ENCODE data around the gene MESP1.

MESP1 gene

DNA sequence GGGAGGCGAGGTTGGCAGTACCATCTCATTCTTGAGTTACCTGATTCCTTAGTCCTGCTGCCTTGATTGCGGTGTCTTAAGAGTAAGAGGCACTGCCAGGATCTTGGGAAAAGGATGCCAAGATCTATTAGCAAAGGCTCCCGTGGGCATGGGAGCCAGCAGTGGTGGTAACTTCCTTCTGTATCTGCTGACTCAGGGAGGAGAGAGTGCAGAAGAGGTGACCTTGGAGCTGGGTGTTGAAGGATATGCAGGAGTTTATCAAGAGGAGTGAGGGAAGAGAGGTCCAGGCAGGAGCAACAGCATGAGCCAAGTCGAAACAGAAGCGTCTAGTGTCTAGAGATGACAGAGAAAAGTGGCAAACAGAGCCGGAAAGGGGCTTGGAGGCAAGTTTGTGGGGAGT, 29.6 kb upstream of the MESP1 start:
- no peak for DNase-seq

DNA sequence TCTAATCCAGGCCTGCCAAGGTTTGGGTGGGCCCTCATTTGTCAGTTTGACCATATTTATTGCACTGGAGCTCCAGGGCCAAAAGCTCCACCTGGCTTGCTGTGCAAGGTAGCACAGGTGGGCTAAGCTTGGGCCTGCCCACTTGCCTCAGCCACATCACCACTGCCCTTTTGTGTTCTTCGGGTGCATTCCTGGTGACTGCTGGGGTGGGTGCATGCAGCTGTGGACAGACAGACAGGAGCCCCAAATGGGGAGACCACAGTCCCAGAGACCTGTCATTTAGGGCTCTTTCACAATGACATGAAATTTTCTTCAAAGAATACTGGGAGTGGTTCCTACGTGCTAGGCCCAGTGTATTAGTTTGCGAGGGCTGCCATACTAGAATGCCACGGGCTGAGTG, 27.8 kb upstream of the MESP1 start:
- DNase-seq: no peak

DNA sequence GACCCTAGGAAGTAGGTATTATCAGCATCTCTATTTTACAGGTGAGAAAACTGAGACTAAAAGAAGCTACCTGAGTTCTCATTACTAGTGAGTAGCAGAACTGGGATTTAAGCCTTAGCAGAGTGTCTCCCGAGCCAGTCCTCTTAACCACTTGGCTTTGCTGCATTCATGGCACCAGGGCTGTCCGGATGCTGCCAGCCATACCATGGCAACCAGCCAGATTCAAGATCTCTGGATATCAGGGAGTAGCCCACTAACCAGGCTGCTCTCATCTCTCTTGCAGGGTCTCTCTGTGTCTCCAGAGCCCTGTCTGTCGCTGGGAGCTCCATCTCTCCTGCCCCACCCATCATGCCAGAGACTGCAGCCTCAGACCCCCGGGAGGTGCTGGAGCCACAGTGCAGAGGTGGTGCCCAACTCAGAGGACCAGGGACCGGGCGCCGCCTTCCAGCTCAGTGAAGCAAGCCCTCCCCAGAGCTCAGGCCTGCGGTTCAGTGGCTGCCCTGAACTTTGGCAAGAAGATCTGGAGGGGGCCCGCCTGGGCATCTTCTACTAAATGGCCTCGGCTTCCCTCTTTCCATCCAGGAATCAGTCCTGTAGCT, 26.8 kb upstream of the MESP1 start:
- DNase-seq: no peak

DNA sequence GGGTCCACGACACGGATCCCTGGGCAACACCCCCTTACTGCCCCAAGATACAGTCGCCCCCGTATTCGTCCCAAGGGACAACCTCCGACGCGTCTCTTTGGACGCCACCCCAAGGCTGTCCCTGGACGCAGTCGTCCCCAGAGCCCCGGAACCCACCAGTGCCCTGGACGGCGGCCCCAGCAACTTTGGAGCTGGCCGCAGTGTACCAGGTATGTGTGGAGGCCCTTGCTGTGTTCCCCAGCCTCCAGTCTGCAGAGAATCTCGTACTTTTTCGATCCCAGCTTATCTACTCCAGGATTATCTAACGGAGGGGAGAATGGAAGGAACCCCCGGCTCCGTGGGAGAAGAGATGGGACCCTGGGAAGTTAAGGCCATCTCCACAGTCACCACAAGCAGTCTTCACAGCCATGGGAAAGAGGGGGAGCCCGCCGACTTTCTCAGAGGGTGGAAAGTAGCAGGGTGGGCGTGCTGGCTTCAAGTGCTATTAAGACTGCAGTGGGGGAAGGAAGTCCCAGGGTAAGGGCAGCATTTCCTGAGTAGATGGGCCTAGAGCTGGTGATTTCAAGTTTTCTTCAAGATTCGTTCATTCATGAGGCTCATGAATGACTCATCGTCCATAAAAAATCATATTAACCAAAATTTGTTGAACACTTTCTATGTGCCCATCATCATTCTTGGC, 26.2 kb upstream of the MESP1 start:
- no peak for DNase-seq

DNA sequence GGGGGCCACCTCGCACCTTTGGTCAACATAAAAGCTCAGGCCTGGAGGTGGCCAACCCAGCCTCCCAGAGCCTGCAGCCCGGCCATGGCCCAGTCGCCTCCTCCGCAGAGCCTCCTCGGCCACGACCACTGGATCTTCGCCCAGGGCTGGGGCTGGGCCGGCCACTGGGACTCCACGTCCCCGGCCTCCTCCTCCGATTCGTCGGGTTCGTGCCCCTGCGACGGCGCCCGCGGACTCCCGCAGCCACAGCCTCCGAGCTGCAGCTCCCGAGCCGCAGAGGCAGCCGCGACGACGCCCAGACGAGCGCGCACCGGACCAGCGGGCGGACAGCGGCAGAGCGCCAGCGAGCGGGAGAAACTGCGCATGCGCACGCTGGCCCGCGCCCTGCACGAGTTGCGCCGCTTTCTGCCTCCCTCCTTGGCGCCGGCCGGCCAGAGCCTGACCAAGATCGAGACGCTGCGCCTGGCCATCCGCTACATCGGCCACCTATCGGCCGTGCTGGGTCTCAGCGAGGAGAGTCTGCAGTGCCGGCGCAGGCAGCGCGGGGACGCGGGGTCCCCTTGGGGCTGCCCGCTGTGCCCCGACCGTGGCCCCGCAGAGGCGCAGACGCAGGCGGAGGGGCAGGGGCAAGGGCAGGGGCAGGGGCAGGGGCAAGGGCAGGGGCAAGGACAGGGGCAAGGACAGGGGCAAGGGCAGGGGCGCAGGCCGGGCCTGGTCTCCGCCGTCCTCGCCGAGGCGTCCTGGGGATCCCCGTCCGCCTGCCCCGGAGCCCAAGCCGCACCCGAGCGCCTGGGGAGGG, 25.4 kb upstream of the MESP1 start, which contains the start of gene MESP2:
MESP2 (plus strand) TSS at position 59 of the 799 bp plus-strand sequence; CDS start at position 85, 26 bp downstream.
- peak; percentile 79 for DNase-seq

DNA sequence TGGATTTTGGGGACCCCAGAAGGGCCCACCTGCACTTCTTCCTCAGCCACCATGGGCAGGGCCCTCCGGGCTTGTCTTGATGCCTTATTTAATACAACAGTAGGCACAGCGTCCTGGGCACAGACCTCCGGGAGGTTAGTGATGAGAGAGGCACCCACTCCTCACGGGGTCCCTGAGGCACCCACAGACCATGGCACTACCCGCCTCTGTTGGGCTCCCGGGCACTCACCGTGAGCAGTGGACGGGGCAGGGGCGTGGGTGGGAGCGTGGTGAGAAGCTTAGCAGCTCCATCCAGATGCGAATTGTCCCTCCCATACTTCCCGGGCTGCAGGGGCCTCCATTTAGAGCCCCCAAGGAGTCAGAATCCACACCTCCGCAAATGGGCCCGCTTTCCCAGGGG, 24.8 kb upstream of the MESP1 start:
- DNase-seq: no peak

DNA sequence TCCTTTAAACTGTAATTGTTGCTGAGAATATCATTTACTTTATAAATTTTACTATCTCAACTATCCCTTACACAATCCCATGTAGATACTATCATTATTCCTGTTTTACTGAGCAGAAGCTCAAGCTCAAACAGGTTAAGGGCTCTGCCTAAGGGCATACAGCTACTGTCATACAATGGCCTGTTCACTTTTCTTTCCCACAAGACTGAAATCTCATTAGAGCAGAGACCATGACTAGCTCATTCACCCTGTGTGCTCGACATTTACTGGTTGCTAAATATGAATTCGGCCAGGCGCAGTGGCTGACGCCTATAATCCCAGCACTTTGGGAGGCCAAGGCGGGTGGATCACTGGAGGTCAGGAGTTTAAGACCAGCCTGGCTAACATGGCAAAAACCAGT, 23.4 kb upstream of the MESP1 start:
- DNase-seq: no peak

DNA sequence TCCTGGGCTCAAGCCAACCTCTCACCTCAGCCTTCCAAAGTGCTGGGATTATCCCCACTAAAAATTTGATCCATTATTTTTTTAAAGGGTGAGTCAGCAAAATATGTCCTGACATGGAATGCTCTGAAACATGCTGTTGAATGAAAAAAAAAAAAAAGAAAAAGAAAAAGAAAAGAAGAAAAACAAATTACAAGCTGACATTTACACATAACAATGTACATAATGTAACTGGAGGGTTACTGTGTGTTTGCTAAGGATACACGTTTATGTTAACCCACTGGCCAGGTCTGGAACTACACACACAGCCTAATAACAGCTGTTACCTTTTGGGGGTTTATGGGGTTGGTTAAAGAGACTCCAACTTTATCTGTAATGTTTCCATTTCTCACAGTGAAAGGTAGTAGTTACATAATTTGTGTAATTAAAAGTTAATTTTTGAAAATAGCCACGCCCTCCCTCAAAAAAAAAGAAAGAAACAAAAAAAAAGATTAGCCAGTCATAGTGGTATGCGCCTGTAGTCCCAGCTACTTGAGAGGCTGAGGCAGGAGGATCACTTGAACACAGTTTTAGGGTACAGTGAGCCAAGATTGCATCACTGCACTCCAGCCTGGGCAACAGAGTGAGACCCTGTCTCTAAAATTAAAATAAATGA, 22.0 kb upstream of the MESP1 start:
- DNase-seq: no peak

DNA sequence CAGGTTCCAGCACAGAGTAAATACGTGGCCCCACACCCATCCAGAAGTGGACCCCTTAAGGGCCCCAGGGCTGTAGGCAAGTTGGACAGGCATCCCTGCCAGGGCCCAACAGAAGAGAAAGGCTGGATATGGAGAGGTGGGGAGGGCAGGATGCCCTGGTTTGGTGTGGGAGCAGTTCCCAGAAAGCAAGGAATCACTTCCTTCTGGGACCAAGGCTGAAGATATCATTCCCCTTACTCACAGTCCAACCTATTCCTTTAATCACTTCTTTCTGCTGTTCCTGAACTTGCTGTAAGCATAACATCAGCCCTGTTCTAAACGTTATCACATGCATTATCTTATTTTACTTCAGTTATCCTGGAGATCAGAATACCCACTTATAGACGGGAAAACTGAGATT, 19.0 kb upstream of the MESP1 start:
- peak; percentile 86 for DNase-seq

DNA sequence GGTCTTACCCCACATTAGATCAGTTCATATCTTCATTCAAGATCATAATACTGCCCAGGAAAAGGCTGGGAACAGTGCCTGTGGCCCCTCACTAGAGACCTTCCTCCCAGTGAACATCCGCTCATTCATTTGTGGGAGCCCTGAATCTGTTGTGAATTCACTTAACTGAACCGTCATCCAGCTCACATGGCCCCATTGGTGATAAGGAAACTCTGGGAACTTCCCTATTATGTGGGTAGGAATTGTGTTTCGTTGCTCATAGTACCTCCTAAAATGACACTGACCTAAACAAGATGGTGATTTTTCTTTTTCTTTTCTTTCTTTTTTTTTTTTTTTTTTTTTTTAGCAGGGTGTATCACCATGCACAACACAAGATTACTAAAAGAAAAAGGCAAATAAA, 18.3 kb upstream of the MESP1 start:
- DNase-seq: no peak

DNA sequence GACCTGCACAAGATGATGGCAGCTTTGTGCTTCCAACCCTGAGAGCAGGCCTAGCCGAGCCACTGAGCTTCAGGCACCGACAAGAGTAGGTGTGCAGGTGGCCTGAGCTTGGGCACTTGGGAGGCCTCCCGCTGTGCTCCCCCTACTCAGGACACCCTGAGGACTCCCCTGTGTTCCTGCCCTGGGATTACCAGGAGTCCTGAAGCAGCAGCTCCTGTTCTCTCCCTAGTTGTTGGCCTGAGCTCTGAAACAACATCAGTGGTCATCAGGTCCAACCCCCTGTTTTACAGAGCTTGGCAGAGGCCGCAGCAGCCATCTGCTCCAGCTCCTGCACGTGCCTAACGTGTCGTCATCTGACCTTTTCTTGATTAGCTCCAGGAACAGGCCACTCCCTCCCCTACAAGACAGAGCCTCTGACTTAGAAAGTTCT, 17.0 kb upstream of the MESP1 start:
- no peak for DNase-seq

DNA sequence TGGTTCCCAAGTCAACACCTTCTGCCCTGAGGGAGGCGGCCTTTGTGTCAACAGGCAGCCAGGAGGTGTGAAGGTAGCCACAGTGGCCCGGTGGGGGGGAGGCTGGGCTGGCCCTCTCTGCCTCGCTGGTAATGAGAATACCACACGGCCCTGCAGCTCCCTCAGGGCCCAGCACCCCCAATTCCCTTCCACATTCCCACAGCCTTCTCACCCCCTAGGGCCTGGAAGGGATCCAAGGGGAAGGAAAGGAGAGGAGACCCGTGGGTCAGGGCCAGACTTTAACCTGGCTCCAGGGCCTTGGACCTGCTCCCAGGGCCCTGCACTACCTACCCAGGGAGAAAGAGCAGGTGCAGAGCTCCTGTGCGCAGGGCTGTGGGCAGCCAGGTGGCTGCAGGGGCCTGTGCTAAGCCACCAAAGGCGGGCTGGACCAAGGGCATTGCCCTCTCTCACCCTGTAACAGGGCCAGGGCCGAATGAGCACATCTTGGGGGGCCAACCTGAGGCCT, 16.4 kb upstream of the MESP1 start:
- no peak for DNase-seq

DNA sequence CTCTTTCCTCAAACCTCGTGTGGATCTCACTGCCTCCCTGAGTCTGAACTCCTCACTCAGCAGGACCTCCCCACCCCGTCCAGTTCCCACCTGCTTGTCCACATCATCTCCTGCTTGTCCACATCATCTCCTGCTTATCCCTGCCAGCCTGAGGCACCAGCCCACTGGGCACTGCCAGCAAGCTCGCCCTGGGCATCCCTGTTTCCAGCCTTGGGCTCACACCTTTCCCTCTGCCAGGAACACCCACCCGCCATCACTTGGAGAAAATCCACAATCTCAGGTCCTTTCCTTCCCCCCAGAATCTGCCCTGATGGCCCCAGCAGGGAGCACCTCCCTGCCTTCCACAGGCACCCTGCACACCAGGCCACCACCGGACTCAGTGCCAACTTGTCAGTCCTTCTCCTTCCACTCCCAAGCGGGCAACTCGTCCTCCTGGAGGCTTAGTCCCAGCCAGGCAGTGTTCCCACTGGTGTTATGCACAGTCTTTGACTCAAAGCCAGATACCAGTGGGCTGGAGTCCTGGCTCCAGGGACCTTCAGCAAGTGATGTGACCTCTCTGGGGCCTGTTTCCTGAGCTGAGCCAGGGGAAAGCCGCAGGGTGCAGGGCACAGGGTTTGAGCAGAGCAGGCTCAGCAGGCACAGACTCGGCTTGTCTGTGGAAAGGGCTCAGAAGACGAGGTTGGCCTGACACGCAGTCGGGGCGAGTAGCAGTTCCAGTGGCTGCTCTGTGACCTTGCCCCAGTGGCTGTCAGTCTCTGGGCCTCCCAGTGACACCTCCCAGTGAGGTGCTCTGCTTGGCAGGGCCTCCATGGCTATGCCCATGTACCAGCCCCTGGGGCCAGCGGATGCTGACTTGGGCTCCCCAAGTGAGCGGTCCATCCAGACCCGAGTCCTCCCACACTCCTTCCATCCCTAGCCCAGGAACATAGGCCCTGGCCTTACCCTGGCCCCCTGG, 15.6 kb upstream of the MESP1 start:
- DNase-seq: no peak

DNA sequence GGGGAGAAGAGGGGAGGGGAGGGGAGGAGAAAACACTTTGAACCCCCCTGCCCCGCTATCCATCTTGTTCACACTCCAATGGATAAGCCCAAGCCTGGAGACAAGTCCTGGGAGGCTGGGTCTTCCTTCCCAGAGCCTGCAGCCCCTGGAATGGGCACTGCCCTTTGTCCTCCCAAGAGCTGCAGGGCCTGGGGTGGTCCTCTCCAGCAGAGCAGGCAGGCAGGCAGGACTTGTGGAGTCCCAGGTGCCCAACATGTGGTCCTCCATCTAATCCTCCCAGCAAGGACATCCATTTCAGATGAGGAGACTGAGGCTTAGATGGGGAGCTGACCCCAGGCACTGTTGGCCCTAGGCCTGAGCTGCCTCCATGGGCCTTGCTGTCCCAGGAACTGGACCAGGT, 14.6 kb upstream of the MESP1 start:
- DNase-seq: no peak

DNA sequence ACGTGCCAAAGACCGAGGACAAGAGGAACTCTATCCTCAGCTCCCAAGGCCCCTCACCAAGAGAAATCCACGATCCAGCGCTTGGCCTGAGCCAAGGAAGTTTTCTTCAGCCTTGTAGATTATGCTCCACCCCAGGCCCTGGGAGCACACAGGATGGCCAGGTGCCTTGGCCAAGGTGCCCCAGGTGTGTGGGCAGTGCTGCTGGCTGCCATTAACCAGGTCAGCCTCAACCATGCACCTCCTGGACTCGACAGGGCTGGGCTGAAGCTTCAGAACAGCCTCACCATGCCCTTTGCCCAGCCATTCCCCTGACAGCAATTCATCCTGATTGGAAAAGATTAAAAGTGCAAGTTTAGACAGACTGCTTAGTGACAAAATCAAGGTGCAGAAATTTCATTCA, 10.9 kb upstream of the MESP1 start:
- DNase-seq: no peak

DNA sequence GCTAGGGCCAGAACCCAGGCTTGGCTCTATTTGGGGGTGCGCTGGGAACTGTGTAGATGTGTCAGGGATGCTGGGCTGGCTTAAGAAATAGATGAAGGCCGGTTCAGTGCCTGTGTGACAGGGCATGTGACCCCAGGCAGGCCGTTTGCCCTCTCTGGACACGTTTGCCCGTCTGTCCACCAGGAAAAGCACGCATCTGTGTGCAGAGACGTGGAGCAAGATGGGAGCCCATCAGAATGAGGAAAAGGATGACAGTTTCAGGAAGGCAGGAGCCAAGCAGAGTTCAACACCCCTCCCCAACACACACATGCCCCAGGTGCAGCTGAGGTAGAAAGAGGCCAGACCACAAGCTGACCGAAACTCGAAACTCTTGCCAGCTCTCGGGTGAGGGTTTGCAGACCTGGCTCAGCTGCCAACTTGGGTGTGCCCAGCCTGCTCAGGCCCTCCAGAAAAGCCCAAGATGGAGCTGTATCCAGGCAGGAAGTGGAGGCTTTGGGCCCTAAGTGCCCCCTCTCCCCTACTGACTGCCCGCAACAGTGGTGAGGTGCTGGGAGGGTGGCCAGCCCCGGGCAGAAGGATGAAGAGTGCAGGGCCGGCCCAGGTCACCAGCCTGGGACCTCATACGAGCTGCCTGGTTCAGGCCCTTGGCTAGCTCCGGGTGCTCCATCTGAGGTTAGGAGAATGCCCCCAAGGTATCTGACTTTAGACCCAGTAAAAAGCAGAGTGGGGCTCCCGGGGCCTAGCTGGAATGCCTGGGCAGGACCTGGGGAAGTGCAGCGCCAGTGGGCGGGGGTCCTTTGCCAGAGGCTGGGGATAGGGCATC, 10.2 kb upstream of the MESP1 start:
- DNase-seq: no peak

DNA sequence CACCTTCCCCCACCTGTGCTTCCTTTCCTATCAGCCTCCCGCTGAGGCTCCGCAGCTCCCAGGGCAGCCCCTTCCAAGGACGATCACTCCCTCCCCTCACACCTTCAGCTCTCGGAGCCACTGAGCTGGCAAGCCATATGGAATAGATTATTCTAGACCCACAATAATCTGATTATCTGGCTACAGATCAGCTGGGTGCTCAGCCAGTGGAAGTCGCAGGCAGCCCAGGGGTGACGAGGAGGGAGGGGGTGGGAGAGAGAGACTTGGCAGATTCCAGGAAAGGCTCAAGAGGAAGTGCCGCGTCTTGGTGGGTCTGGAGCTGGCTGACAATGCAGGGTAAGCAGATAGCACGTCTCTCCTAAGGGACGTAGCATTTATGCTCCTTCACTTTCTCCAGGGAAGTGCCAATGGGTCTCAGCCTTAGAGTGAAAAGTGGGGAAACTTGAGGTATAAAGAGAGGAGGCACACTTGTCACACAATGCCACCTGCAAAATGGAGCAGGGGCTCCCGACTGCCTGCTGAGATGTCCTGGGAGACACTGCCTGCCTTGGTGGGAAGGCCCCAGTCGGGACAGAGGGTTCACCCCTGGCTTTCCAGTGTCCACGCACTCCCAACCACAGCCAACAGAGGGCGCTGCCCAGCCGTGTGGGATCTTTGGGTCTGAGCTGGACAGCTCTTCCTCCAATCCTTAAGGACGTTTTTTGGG, 9.4 kb upstream of the MESP1 start:
- peak; percentile 55 for DNase-seq

DNA sequence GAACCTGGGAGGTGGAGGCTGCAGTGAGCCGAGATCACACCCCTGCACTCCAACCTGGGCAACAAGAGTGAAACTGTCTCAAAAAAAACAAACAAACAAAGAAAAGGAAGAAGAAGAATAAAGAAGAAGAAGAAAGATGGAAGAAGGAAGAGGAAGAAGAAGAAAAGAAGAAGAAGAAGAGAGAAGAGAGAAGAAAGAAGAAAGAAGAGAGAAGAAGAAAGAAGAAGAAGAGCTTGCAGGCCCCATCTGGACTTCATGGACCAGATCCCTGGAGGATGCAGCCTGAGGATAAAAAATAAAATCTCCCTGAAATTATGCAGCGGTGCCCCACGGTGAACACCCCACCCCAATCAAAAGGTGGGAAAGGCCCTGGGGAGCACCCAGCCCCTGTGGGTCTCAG, 8.8 kb upstream of the MESP1 start:
- no peak for DNase-seq

DNA sequence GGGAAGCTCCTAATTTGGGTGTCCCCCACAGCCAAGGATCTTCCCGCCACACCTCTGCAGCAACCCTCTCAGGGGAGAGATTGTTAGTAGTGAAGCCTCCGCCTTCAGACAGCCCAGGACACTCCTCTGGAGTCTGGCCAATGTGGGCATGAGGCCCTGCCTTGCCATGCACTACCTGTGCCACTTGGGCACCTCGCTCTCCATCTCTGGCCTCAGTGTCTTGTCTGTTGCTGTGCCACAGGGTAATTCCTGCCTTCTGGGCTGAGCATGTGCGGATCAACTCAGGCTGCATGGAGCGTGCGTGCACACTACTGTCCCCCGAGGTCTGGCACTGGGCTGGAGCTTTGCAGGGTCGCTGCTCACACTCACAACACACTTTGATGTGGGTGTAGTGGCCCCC, 7.9 kb upstream of the MESP1 start:
- no peak for DNase-seq

DNA sequence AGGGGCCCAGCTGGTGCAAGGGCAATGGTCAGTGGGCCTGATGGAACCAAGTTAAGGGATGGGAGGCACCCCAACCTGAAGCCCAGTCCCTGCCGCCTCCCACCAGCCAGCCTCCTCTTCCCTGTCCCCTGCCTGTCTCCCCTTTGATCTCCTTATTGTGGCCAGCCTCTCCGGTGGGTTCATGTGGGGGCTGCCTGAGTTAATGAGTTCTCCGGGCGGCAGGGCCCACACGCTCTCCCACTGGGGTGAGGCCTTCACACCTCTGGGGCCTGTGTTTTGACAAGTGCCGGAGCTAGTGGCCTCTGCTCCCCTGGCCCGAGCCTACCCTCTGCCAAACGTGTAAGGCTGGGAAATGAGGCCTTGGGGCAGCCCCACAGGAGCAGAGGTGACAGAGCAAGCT, 7.2 kb upstream of the MESP1 start:
- DNase-seq: no peak

DNA sequence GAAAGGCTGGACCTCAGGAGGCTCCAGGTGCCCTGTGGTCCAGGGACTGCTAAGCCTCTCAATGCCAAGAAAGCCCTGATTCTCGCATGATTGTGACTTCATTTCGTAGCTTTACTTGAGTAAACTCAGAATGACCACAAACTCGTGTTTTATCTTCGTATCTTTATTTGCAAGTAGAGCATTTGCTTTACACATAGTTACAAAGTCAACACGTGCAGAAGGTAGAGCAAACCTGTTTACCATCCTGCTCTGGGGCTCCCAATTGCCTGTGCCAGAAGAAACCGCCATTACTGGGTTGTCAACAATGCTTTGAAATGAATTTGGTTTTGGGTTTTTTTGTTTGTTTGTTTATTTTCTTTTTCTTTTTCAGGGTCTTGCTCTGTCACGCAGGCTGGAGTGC, 5.8 kb upstream of the MESP1 start:
- DNase-seq: no peak
